H9 (cell line): ENCODE measurements around the gene ACKR1. TPM values are rescaled to one million over a fixed set of nuclear protein-coding genes. Genes with fewer than 3 reads are reported as not detected.

Source experiments
- DNase-seq: peaks from one replicate; pipeline ENCODE4 v3.0.0-alpha.2; 2017
- H2AFZ ChIP-seq: one replicate; pipeline ENCODE4 v1.6.1; 2013; ENCODE audit warnings: mild to moderate bottlenecking, low read length, control low read depth, moderate library complexity
- H2AK5ac ChIP-seq: 2 replicates; pipeline ENCODE4 v1.6.1; 2013; ENCODE audit warnings: low read length, control low read depth, mixed read lengths; ENCODE audit not compliant: insufficient read length
- H2BK120ac ChIP-seq: one replicate; pipeline ENCODE4 v1.6.1; 2013; ENCODE audit warnings: low read depth, mild to moderate bottlenecking, low read length, control low read depth, inconsistent platforms; ENCODE audit not compliant: poor library complexity, severe bottlenecking
- H2BK12ac ChIP-seq: 2 replicates; pipeline ENCODE4 v1.6.1; 2013; ENCODE audit warnings: low read length, control low read depth, mixed read lengths, low read depth; ENCODE audit not compliant: insufficient read length
- H2BK15ac ChIP-seq: 2 replicates; pipeline ENCODE4 v1.6.1; 2013; ENCODE audit warnings: low read depth, low read length, control low read depth
- H2BK20ac ChIP-seq: one replicate; pipeline ENCODE4 v1.6.1; 2013; ENCODE audit warnings: low read depth, mild to moderate bottlenecking, low read length, control low read depth, inconsistent platforms; ENCODE audit not compliant: poor library complexity, severe bottlenecking
- H2BK5ac ChIP-seq: 2 replicates; pipeline ENCODE4 v1.6.1; 2013; ENCODE audit warnings: low read length, control low read depth, mixed read lengths; ENCODE audit not compliant: insufficient read length
- H3K14ac ChIP-seq: 2 replicates; pipeline ENCODE4 v1.6.1; 2013; ENCODE audit warnings: low read length, control low read depth; ENCODE audit not compliant: insufficient read depth
- H3K18ac ChIP-seq: 2 replicates; pipeline ENCODE4 v1.6.1; 2013; ENCODE audit warnings: low read depth, mild to moderate bottlenecking, mixed read lengths, low read length, control low read depth; ENCODE audit not compliant: insufficient read length
- H3K23ac ChIP-seq: 2 replicates; pipeline ENCODE4 v1.6.1; 2013; ENCODE audit warnings: low read length, control low read depth, mixed read lengths, low read depth; ENCODE audit not compliant: insufficient read length
- H3K23me2 ChIP-seq: 2 replicates; pipeline ENCODE4 v1.6.1; 2013; ENCODE audit warnings: low read depth, mild to moderate bottlenecking, mixed read lengths, low read length, control low read depth; ENCODE audit not compliant: insufficient read length, poor library complexity, severe bottlenecking
- H3K27ac ChIP-seq: 2 replicates; pipeline ENCODE4 v1.5.1; 2013; ENCODE audit warnings: low read length, control low read depth, mixed read lengths, low read depth; ENCODE audit not compliant: insufficient read length
- H3K27me3 ChIP-seq: 2 replicates; pipeline ENCODE4 v1.6.1; 2013; ENCODE audit warnings: low read length, control low read depth, inconsistent platforms; ENCODE audit not compliant: insufficient read depth
- H3K4ac ChIP-seq: 2 replicates; pipeline ENCODE4 v1.6.1; 2013; ENCODE audit warnings: low read depth, mild to moderate bottlenecking, control low read depth, inconsistent platforms, low read length, moderate library complexity
- H3K4me1 ChIP-seq: 2 replicates; pipeline ENCODE4 v1.6.1; 2013; ENCODE audit warnings: low read length, control low read depth, inconsistent platforms; ENCODE audit not compliant: insufficient read depth
- H3K4me2 ChIP-seq: 2 replicates; pipeline ENCODE4 v1.6.1; 2013; ENCODE audit warnings: low read length, control low read depth, mixed read lengths; ENCODE audit not compliant: insufficient read length, insufficient read depth
- H3K56ac ChIP-seq: 2 replicates; pipeline ENCODE4 v1.6.1; 2013; ENCODE audit warnings: low read depth, mild to moderate bottlenecking, mixed read lengths, low read length, control low read depth; ENCODE audit not compliant: insufficient read length
- H3K79me1 ChIP-seq: 2 replicates; pipeline ENCODE4 v1.6.1; 2013; ENCODE audit warnings: low read depth, mild to moderate bottlenecking, moderate library complexity, low read length, control low read depth, inconsistent platforms; ENCODE audit not compliant: insufficient read depth, poor library complexity, severe bottlenecking
- H3K79me2 ChIP-seq: 2 replicates; pipeline ENCODE4 v1.6.1; 2013; ENCODE audit warnings: low read length, control low read depth, inconsistent platforms; ENCODE audit not compliant: insufficient read depth
- H3K9ac ChIP-seq: 2 replicates; pipeline ENCODE4 v1.6.1; 2013; ENCODE audit warnings: low read length, control low read depth, mixed read lengths; ENCODE audit not compliant: insufficient read length; ENCODE audit errors: extremely low read depth
- H3K9me3 ChIP-seq: one replicate; pipeline ENCODE4 v1.6.1; 2013; ENCODE audit warnings: low read depth, low read length, inconsistent platforms; ENCODE audit not compliant: control insufficient read depth
- H3T11ph ChIP-seq: one replicate; pipeline ENCODE4 v1.6.1; 2013; ENCODE audit warnings: mild to moderate bottlenecking, low read length, control low read depth, inconsistent platforms
- H4K20me1 ChIP-seq: one replicate; pipeline ENCODE4 v1.6.1; 2013; ENCODE audit not compliant: control insufficient read depth, insufficient read length, insufficient read depth
- H4K5ac ChIP-seq: 2 replicates; pipeline ENCODE4 v1.6.1; 2013; ENCODE audit warnings: low read depth, mild to moderate bottlenecking, mixed read lengths, low read length, control low read depth; ENCODE audit not compliant: insufficient read length
- H4K8ac ChIP-seq: replicated peaks from 2 replicates; pipeline ENCODE4 v1.6.1; 2013; ENCODE audit warnings: low read length, control low read depth, mixed read lengths, low read depth; ENCODE audit not compliant: insufficient read length
- H4K91ac ChIP-seq: 2 replicates; pipeline ENCODE4 v1.6.1; 2013; ENCODE audit warnings: low read depth, mild to moderate bottlenecking, moderate library complexity, mixed read lengths, low read length, control low read depth; ENCODE audit not compliant: insufficient read length
- H3K27ac Mint-ChIP-seq, 3 experiments: 2 replicates in 2 of 3; 3 replicates in 1 of 3; pipeline ENCODE4 v1.8.0; 2020 to 2021; ENCODE audit warnings: mixed read lengths in 3 of 3, mild to moderate bottlenecking in 1 of 3, moderate library complexity in 1 of 3
- H3K27me3 Mint-ChIP-seq: 2 replicates; pipeline ENCODE4 v1.8.0; 2021; ENCODE audit warnings: low read depth, mild to moderate bottlenecking, moderate library complexity, mixed read lengths
- H3K36me3 Mint-ChIP-seq, 3 experiments: 2 replicates in 2 of 3; 3 replicates in 1 of 3; pipeline ENCODE4 v1.8.0; 2020 to 2021; ENCODE audit warnings: low read depth in 3 of 3, mixed read lengths in 3 of 3; ENCODE audit not compliant: insufficient read depth in 1 of 3
- H3K4me1 Mint-ChIP-seq, 2 experiments: 2 replicates each; pipeline ENCODE4 v1.8.0; 2020; ENCODE audit warnings: mixed read lengths in 2 of 2
- H3K4me3 Mint-ChIP-seq, 2 experiments: 2 replicates in 1 of 2; 3 replicates in 1 of 2; pipeline ENCODE4 v1.8.0; 2020 to 2021; ENCODE audit warnings: mild to moderate bottlenecking in 2 of 2, mixed read lengths in 2 of 2, moderate library complexity in 1 of 2
- H3K9me3 Mint-ChIP-seq, 2 experiments: 2 replicates in 1 of 2; 3 replicates in 1 of 2; pipeline ENCODE4 v1.8.0; 2020; ENCODE audit warnings: mild to moderate bottlenecking in 2 of 2, mixed read lengths in 2 of 2, moderate library complexity in 1 of 2
- WGBS: extraction: QIAGEN DNeasy Blood & Tissue Kit; methylation state at CpG from one replicate; pipeline ENCODE4 v1.1.7; 2013; ENCODE audit warnings: missing lambda C conversion rate, low lambda C conversion rate, mixed read lengths; ENCODE audit not compliant: insufficient read length; ENCODE audit errors: extremely low coverage; 5-methylcytosine and 5-hydroxymethylcytosine counted together
- total RNA-seq: library from RNA; stranded (reverse); gene quantifications from 2 replicates; pipeline ENCODE4 v1.2.1, GENCODE V29; 2021
- TF ChIP-seq, protein P1 (sequence below): fragments of 200-600 bp; sonication (generic); conservative IDR thresholded peaks from 3 replicates; pipeline ENCODE4 v1.8.0; 2021; ENCODE audit warnings: antibody characterized with exemption, mild to moderate bottlenecking

The ACKR1 gene
- total RNA-seq, 1 experiment from 2014 or later = 0.26 TPM

DNA sequence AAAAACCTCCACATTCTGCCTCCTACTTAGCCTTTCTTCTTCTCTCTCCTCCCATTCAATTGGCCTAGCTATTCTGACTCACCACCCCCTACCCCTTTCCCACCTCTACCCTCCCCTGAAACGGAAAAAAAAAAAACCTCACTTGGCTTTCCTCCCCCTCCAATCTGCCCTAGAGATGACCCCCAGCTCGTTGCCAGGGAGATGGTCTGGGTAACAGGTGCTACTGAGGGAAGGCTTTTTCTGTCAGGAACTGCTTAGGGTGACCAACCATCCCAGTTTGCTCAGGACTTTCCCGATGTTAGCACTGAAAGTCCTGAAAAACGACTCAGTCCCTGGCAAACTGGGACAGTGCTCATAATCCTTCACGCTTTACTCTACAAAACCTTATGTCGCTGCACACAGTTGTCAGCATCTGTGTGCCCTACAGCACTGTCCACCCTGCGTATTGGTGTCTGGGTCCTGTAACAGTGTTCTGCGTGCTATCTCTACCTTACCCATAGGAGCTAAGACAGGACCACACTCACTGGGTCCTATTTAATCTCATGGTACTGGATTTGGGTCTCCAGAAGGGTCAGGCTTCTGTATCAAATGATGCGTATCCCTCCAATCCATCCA, 41.0 kb upstream of the ACKR1 start:
- Histone ChIP-seq H4K5ac (no peak overlapping the region), H3K23me2 (no peaks in the 10 kb centered on the region), H3K79me2 (no peaks in the 10 kb centered on the region), H3K27me3 (no peaks in the 10 kb centered on the region), H3T11ph (no peak overlapping the region), H4K8ac (no peak overlapping the region), H2AK5ac (no peak overlapping the region), H4K20me1 (no peaks in the 10 kb centered on the region), H3K27ac (no peak overlapping the region), H3K4me1 (no peaks in the 10 kb centered on the region), H3K18ac (no peak overlapping the region), H2BK12ac (no peak overlapping the region), H3K23ac (no peak overlapping the region), H2BK20ac (no peak overlapping the region), H3K9me3 (no peaks in the 10 kb centered on the region), H3K4ac (no peak overlapping the region), H2BK15ac (no peak overlapping the region), H4K91ac (no peak overlapping the region), H3K79me1 (no peaks in the 10 kb centered on the region), H3K9ac (no peak overlapping the region), H3K14ac (no peak overlapping the region), H3K56ac (no peak overlapping the region), H2BK5ac (no peak overlapping the region), H2AFZ (no peak overlapping the region), H2BK120ac (no peak overlapping the region), H3K4me2 (no peak overlapping the region)
- no peaks in the 10 kb centered on the region for H3K36me3 Mint-ChIP-seq
- DNase-seq = no peak
- H3K27me3 Mint-ChIP-seq = peaks cover 8% of the 10 kb centered on the region; the same call in 1 of the 2 replicates
- TF ChIP-seq, protein P1, sequence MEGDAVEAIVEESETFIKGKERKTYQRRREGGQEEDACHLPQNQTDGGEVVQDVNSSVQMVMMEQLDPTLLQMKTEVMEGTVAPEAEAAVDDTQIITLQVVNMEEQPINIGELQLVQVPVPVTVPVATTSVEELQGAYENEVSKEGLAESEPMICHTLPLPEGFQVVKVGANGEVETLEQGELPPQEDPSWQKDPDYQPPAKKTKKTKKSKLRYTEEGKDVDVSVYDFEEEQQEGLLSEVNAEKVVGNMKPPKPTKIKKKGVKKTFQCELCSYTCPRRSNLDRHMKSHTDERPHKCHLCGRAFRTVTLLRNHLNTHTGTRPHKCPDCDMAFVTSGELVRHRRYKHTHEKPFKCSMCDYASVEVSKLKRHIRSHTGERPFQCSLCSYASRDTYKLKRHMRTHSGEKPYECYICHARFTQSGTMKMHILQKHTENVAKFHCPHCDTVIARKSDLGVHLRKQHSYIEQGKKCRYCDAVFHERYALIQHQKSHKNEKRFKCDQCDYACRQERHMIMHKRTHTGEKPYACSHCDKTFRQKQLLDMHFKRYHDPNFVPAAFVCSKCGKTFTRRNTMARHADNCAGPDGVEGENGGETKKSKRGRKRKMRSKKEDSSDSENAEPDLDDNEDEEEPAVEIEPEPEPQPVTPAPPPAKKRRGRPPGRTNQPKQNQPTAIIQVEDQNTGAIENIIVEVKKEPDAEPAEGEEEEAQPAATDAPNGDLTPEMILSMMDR = no peak
- no CpG with 5 or more reads among the region's 9 CpGs for WGBS
- H3K9me3 Mint-ChIP-seq = no peaks in the 10 kb centered on the region
- no peak overlapping the region for H3K4me3 Mint-ChIP-seq
- peaks cover 3 to 12% of the 10 kb centered on the region in 2 experiments; a peak in 3 of 4 replicates for H3K4me1 Mint-ChIP-seq
- H3K27ac Mint-ChIP-seq = peak overlapping the region in 1 of 3 experiments; percentile 23; a peak in 1 of 7 replicates
